Kidney epithelial cell (primary cell): ENCODE data around the gene FIGN. TPM values are rescaled to one million over a fixed set of nuclear protein-coding genes. Genes with fewer than 3 reads are reported as not detected.

Source experiments
- DNase-seq: peaks from one replicate; pipeline ENCODE4 v3.0.0-alpha.2; 2010; ENCODE audit warnings: low read depth
- H3K27me3 ChIP-seq: 2 replicates; pipeline ENCODE4 v1.6.0; 2011; ENCODE audit warnings: low read length; ENCODE audit not compliant: control insufficient read depth, insufficient read depth
- H3K36me3 ChIP-seq: 2 replicates; pipeline ENCODE4 v1.5.1; 2011; ENCODE audit warnings: low read length; ENCODE audit not compliant: control insufficient read depth, insufficient read depth
- H3K4me3 ChIP-seq: 2 replicates; pipeline ENCODE4 v1.5.1; 2011; ENCODE audit warnings: low read depth, mild to moderate bottlenecking, control low read depth, low read length
- CTCF ChIP-seq: IDR thresholded peaks from 2 replicates; pipeline ENCODE4 v1.5.1; 2011; ENCODE audit warnings: mild to moderate bottlenecking, moderate library complexity, low read length, control low read depth, inconsistent platforms; ENCODE audit not compliant: insufficient read depth, poor library complexity, severe bottlenecking
- total RNA-seq: library from RNA; depleted of rRNA; stranded (reverse); fragments of >200 nt; gene quantifications from 2 replicates; pipeline ENCODE4 v1.2.3, GENCODE V29; 2015

Gene FIGN
- total RNA-seq, 1 donor from 2014 or later = 1.8 TPM

- DNase-seq = no peak
These were observed 130.0 kb downstream of the FIGN start for GRCh38 chr2:163605779-163606178.

GRCh38 chr2:163604941-163605555, 130.8 kb downstream of the FIGN start:
- TF ChIP-seq CTCF = no peak
- DNase-seq = no peak
- no peak overlapping the region for H3K4me3 ChIP-seq
- H3K36me3 ChIP-seq = no peaks in the 10 kb centered on the region
- H3K27me3 ChIP-seq = no peaks in the 10 kb centered on the region

More at GRCh38 chr2:163605779-163606178, 130.0 kb downstream of the FIGN start:
- no peak for TF ChIP-seq CTCF
- H3K36me3 ChIP-seq = no peaks in the 10 kb centered on the region
- H3K4me3 ChIP-seq = no peak overlapping the region
- H3K27me3 ChIP-seq = no peaks in the 10 kb centered on the region

DNA sequence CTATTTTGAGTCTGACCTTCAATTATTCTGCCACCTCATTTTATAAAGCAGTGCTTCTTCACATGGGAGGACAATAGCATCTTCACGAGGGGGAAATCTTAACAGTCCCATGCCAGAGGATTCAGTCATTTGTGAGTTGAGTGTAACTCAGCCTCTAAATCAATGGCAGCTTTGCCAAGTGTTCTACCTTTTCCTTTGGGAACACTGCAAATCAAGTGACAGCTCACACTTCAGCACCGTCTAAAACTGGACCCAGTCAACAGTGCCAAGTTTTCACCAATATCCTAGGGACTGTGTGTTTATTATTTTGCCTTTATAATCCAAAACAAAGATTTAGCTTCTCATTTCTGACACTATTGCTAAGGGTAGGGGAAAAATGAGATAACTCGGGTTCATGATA, 133.6 kb downstream of the FIGN start:
- no peak for DNase-seq
- Histone ChIP-seq H3K27me3 (no peaks in the 10 kb centered on the region), H3K4me3 (no peak overlapping the region), H3K36me3 (no peaks in the 10 kb centered on the region)
- no peak for TF ChIP-seq CTCF

DNA sequence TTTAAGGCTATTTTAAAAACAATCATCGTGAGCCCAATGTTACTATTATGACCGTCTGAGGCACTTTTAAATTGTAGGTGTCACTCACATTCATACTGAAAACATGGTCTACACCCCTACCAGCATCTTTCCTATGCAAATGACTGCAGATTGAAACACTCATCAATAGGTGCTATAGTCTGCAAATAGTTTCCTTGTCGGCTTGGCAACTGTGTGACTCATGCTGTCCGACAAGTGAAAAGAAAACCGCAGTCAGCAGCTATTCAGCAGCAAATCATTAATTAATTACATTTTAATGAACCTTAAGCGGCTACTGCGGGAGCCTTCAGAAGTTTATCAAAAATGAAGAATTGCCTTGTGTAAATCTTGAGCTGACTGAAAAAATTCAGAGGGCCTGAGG, 134.4 kb downstream of the FIGN start:
- H3K4me3 ChIP-seq = no peak overlapping the region
- H3K27me3 ChIP-seq = no peaks in the 10 kb centered on the region
- TF ChIP-seq CTCF = no peak
- H3K36me3 ChIP-seq = no peaks in the 10 kb centered on the region
- peak; percentile 75 for DNase-seq

- H3K36me3 ChIP-seq = no peaks in the 10 kb centered on the region
- TF ChIP-seq CTCF = no peak
- no peak for DNase-seq
- H3K27me3 ChIP-seq = no peaks in the 10 kb centered on the region
- no peak overlapping the region for H3K4me3 ChIP-seq
These were observed 135.0 kb downstream of the FIGN start for GRCh38 chr2:163600801-163601200.

- H3K36me3 ChIP-seq = no peaks in the 10 kb centered on the region
- no peak overlapping the region for H3K4me3 ChIP-seq
- no peaks in the 10 kb centered on the region for H3K27me3 ChIP-seq
- DNase-seq = no peak
- TF ChIP-seq CTCF = no peak
These were observed 140.8 kb downstream of the FIGN start for GRCh38 chr2:163595028-163595427.
